Measurements from ENCODE around the gene JRKL.

The JRKL gene

DNA sequence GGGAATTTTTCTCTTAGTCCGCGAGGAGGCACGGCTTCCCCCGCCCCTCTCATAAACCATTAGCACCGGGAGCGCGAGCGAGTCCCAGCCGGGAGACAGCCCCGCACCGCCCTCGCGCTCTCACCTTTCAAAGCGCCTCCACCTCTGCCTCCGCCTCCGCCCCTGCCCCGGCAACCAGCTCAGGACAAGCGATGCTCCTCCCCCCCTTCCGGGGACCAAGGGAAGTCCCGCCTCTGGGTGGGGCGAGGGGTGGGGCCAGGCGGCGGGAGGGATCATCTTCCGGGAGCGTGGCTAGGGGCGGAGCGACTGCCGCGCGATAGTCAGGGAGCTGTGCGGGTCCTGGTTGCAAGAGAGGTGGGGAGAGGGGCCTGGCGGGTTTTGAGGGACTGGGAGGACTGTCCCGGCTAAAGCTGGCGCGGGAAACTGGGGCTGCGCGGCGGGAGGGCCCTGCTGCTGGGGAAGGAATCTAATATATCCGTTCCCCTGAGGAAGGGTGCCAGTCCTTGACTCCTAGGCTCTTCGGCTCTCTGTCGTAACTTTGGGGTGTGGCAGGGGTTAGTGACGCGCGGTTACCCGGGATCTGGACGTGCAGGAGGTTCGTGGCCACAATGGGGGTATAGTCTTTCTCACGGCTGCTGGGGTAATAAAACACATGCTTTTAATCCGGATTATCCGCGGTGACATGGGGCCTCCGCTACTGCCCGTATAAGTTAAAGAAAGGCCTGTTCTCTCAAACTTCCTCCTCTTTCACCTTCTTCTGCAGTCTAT lies at the start of gene JRKL, which contains the start of gene CCDC82:
JRKL (plus strand) TSS at position 294 of the 768 bp plus-strand sequence. CDS start 637 bp downstream, outside the sequence.
CCDC82 (minus strand) TSS at position 193 of the 768 bp plus-strand sequence. CDS start 5,165 bp downstream, outside the sequence.
- TF ChIP-seq GATA2 (IDR thresholded peaks at IDR 0.05; ENCODE audit: low read depth, low read length) (no peak), GATA3 (IDR thresholded peaks at IDR 0.05; ENCODE audit: low read depth, low read length) (no peak)

DNA sequence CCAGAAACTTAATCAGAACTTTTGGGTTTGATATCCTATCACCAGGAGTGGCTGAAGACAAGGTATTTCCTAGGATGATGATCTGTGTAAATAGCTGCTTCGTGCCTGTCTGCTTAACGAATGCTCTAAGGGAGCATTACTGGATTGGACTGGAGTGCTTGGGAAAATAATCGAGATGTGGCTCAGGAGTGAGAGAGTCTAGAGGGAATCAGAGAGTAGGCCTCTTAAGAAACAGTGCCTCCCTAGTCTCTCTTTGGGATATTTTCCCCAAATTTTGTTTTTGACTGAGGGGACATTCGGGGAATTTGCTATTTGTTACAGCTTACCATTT lies 49.3 kb upstream of the JRKL start:
- TF ChIP-seq GATA3 (IDR thresholded peaks at IDR 0.05; ENCODE audit: low read depth, low read length), result no peak
- no peak for TF ChIP-seq GATA2 (IDR thresholded peaks at IDR 0.05; ENCODE audit: low read depth, low read length)

DNA sequence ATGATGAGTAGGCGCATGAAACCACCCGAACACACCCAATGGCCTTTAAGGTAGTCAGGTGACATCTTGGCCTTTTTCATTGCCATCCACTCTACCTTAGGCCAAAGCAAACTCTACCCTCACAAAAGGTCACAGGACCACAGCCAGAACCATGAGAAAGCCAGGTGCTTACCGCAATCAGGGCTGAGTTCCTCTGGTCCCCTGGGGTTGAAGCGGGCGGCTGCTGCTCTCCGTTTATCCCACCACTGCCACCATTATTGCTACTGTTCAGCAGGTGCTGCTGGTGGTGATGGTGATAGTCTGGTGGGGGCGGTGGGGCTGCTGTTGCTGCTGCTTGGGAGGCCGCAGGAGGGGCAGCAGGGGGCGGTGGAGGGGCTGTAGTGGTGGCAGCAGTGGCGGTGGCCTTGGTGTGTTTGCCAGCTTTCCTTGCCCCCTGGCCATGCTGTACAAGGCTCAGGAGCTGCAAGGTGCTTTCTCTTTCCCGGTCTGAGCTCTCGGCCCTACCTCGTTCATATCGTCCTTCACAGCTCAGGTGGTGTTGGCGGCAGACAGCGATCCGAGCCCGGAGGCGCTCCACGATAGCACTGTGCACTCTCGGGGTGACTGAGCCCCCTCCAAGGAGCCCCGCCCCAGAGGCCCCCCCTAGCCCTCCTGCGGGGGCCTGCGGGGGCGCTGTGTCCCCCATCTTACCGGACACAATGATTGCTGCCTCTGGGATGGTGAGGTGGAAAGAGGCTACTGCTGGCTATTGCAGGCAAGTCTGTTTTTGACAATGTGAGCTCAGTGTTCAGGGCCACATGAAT lies 48.4 kb upstream of the JRKL start:
- TF ChIP-seq GATA3 (IDR thresholded peaks at IDR 0.05; ENCODE audit: low read depth, low read length) (no peak), GATA2 (IDR thresholded peaks at IDR 0.05; ENCODE audit: low read depth, low read length) (no peak)

GRCh38 chr11:96342014-96342960 lies 47.5 kb upstream of the JRKL start:
- no peak for TF ChIP-seq GATA2 (IDR thresholded peaks at IDR 0.05; ENCODE audit: low read depth, low read length)
- TF ChIP-seq GATA3 (IDR thresholded peaks at IDR 0.05; ENCODE audit: low read depth, low read length), result no peak

DNA sequence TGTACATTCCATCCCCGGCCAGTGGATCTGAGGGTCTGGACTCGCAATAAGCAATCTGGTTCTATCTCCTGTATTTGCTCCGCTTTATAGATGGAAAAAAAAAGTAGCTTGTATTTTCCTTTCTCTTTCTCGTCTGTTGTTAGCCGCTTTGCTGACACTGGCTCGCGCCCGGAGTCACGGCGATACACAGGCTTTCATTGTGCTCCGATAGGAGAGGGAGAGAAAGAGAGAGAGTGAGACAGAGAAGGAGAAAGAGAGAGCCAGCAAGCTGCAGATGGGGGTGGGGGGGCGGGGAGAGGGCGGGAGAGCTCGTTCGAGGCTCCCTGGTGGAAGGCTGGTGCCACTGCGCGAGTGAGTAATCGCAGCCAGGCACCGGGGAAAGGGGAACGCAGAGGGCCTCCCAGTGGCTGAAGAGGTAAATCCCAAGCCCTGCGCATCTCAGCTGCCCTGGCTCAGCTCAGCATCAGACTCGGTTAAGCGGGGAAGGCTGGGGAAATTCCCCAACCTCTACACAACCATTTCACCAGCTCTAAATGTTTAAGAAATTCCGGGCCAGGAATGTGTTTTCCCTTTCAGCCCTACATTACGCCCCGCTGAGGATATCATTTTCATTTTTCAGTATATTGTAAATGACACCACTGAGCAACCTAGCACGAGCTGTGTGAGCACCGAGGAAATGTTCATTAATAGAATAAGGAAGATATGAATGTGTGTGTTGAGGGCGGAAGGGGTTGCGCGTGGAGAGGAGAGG lies 46.7 kb upstream of the JRKL start, which contains the start of gene MAML2:
MAML2 (minus strand) TSS at position 235 of the 751 bp plus-strand sequence. CDS start 1,300 bp downstream, outside the sequence.
- TF ChIP-seq GATA2 (IDR thresholded peaks at IDR 0.05; ENCODE audit: low read depth, low read length) (no peak), GATA3 (IDR thresholded peaks at IDR 0.05; ENCODE audit: low read depth, low read length) (no peak)

DNA sequence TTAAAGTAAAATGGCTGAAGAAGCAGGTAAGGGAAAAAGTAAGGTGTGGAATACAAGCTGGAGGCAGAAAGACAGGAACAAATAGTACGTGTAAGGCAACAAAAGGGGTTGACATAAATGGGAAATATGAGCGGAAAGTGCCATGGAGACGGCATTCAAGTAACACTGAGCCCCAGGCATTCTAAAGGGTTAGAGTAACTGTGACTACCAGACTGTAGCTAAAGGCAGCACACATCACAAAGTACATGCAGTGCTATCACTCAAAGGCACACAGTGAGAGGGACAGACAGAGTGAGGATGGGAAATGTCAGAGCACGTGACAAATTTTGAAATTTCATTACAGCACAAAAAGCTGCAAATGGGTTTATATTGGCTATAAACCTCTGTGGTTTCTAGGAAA lies 33.0 kb upstream of the JRKL start:
- TF ChIP-seq GATA3 (IDR thresholded peaks at IDR 0.05; ENCODE audit: low read depth, low read length) (no peak), GATA2 (IDR thresholded peaks at IDR 0.05; ENCODE audit: low read depth, low read length) (no peak)

DNA sequence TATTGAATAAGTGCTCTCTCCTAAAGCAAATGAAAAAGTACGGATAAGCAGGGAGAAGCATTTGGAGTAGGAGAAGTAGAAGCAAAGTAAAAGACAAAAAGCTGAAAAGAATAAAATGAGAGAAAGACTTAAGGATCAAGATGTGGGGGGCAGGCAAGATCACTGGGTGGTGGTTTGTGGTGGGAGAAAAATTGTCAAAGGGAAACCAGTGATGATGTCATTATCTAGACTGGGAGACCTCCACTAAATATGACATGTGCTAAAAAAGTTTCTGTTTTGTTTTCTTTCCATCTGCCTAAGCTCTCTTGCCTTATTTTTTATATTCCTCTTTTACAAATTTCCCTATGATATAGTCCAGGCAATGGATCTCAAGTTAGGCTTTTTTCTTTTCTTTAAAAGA lies 32.0 kb upstream of the JRKL start:
- no peak for TF ChIP-seq GATA2 (IDR thresholded peaks at IDR 0.05; ENCODE audit: low read depth, low read length)
- TF ChIP-seq GATA3 (IDR thresholded peaks at IDR 0.05; ENCODE audit: low read depth, low read length), result no peak

GRCh38 chr11:96358321-96358720 lies 31.5 kb upstream of the JRKL start:
- TF ChIP-seq GATA3 (IDR thresholded peaks at IDR 0.05; ENCODE audit: low read depth, low read length) (no peak), GATA2 (IDR thresholded peaks at IDR 0.05; ENCODE audit: low read depth, low read length) (no peak)

- no peak for TF ChIP-seq GATA2 (IDR thresholded peaks at IDR 0.05; ENCODE audit: low read depth, low read length)
- TF ChIP-seq GATA3 (IDR thresholded peaks at IDR 0.05; ENCODE audit: low read depth, low read length), result no peak
Measured at GRCh38 chr11:96361778-96362177, 28.0 kb upstream of the JRKL start.

DNA sequence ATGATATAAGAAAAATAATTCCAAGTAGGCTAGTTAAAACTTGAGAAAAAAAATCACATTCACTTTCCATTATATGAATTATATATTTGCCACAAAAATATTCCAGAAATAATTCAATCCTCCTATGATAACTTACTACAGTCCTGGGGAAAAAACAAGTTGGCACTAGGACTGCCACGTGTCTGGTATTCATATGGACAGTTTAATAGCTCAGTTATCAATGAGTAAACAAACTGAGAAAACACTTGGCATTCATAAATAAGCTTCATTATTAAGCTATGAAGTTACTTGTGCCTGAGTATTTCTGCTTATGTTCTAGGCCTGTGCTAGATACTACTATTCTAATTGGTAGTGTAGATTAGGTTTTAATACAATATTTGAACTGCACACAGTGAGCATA lies 24.3 kb upstream of the JRKL start:
- no peak for TF ChIP-seq GATA2 (IDR thresholded peaks at IDR 0.05; ENCODE audit: low read depth, low read length)

DNA sequence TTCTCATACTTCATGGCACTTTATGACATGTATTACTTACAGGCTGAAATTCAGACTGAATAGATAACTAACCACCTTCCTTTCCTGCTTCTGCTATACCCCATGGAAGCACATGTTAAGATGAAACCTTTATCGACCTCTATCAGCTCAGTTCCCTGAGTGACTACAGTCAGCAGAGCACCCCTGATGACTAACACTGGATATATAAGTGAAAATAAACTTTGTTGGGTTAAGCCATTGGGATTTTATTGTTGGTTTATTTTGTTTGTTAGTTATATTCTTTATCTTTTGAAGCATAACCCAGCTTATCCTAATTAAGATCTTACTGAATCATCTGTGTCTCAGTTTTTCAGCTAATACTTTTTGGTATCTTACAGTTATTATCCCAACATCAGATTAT lies 23.8 kb upstream of the JRKL start:
- TF ChIP-seq GATA2 (IDR thresholded peaks at IDR 0.05; ENCODE audit: low read depth, low read length) (no peak), GATA3 (IDR thresholded peaks at IDR 0.05; ENCODE audit: low read depth, low read length) (no peak)

DNA sequence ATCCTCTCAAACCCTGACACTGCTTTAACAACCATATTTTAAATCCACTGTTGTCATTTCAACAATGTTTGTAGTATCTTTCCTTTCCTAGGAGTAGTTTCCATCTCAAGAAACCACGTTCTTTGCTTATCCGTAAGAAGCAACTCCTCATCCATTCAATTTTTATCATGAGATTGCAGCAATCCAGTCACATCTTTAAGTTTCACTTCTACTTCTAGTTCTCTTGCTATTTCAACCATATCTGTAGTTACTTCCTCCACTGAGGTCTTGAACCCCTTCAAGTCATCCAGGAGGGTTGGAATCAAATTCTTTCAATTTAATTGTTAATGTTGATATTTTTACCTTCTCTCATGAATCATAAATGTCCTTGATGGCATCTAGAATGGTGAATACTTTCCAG lies 22.5 kb upstream of the JRKL start:
- TF ChIP-seq GATA3 (IDR thresholded peaks at IDR 0.05; ENCODE audit: low read depth, low read length), result no peak
- TF ChIP-seq GATA2 (IDR thresholded peaks at IDR 0.05; ENCODE audit: low read depth, low read length), result no peak

GRCh38 chr11:96373826-96374225 lies 16.0 kb upstream of the JRKL start:
- TF ChIP-seq GATA3 (IDR thresholded peaks at IDR 0.05; ENCODE audit: low read depth, low read length) (no peak), GATA2 (IDR thresholded peaks at IDR 0.05; ENCODE audit: low read depth, low read length) (no peak)
